Measurements from ENCODE around the gene SGMS1. TPM values are rescaled to one million over a fixed set of nuclear protein-coding genes. Genes with fewer than 3 reads are reported as not detected.

The SGMS1 gene
- total RNA-seq, 3 donors from 2014 or later: 10.6 to 16.5 (median 14.1) TPM

DNA sequence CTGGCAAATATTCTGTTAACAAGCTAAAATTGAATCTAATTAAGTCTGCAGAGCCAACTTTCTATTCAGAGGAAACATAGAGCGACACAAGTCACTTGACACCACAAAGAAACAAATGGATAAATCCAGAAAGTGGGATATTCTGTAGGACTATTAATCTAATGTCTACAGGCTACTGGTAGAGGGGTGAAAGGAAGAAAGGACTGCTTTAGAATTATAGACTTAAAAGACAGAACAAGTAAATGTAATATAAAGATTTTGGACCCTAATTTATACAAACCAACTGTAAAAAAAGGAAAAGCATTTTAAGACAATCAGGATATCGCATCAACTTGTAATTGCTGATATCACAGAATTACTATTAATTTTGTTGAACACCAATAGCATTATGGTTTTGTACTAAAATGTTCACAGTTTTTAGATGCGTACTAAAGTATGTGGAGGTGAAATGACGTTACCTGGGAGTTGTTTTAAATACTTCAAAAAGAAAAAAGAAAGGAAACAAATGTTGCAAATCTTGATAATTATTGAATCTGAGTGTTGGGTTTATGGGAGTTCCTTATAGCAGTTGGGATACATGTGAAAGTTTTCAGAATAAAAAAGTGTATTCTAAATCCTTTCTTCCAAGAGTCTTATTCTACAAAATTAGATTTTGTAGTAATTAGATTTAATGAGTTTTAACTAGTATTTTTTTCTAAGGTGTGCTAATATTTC is 298.9 kb downstream of the SGMS1 start:
- Mint-ChIP-seq H3K27me3 (ENCODE audit: low read depth) (no peaks in the 10 kb centered on the region), H3K9me3 (no peaks in the 10 kb centered on the region), H3K4me3 (no peak overlapping the region), H3K36me3 (ENCODE audit: insufficient read depth) (peaks cover 45% of the 10 kb centered on the region), H3K4me1 (ENCODE audit: low read depth) (peaks cover 19% of the 10 kb centered on the region)
- no peak for ATAC-seq
- no peak for DNase-seq

GRCh38 chr10:50324046-50324445 is 299.7 kb downstream of the SGMS1 start:
- Mint-ChIP-seq H3K4me1 (ENCODE audit: low read depth) (peaks cover 19% of the 10 kb centered on the region), H3K9me3 (no peaks in the 10 kb centered on the region), H3K4me3 (no peak overlapping the region), H3K27me3 (ENCODE audit: low read depth) (no peaks in the 10 kb centered on the region), H3K36me3 (ENCODE audit: insufficient read depth) (peaks cover 45% of the 10 kb centered on the region)
- no peak for DNase-seq
- ATAC-seq: no peak

DNA sequence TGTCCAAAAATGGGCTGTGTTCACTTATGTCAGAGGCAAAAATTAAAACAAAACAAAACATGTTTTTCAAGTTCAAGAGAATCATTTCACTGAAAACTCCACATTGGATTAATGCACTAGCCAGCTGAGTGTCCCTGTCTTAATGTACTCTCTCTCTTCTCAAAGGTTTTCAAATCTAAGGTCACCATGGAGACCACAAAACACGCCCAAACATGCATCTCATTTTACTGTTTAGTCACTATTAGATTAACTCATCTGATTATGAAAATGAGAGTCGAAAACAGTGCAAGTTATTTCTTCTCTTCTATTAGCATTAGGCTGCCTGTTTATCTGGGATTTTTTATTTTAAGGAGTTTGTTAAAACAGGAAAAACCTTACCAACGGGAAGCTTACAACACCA is 301.7 kb downstream of the SGMS1 start:
- Mint-ChIP-seq H3K9me3 (no peaks in the 10 kb centered on the region), H3K4me3 (no peak overlapping the region), H3K4me1 (ENCODE audit: low read depth) (peaks cover 21% of the 10 kb centered on the region), H3K27me3 (ENCODE audit: low read depth) (no peaks in the 10 kb centered on the region), H3K36me3 (ENCODE audit: insufficient read depth) (peaks cover 43% of the 10 kb centered on the region)
- ATAC-seq (no peak), DNase-seq (no peak)

DNA sequence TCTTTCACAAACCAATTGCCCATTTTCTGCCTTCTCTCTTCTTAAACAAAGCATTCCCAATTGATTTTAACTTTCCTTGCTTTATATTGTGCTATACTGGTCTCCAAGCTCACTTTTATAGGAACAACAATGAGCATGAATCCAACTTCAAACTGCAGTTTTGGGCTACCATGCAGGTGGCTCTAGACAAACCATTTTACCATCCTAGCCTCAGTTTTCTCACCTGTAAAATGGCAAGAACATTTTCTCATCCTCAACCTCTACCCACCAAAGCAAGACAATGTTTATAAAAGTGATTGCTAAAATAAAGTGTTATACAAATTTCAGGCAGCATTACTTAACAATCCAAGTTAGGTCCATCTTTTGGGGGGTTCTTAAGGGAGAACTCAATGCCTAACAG is 305.6 kb downstream of the SGMS1 start:
- peaks cover 36% of the 10 kb centered on the region for H3K36me3 Mint-ChIP-seq (ENCODE audit: insufficient read depth)
- no peaks in the 10 kb centered on the region for H3K27me3 Mint-ChIP-seq (ENCODE audit: low read depth)
- H3K4me3 Mint-ChIP-seq: no peak overlapping the region
- H3K4me1 Mint-ChIP-seq (ENCODE audit: low read depth): peaks cover 16% of the 10 kb centered on the region
- no peak for ATAC-seq
- peaks cover under 1% of the 10 kb centered on the region for H3K9me3 Mint-ChIP-seq
- no peak for DNase-seq

GRCh38 chr10:50316695-50317648 is 306.8 kb downstream of the SGMS1 start:
- no peak overlapping the region for H3K4me3 Mint-ChIP-seq
- H3K27me3 Mint-ChIP-seq (ENCODE audit: low read depth): no peaks in the 10 kb centered on the region
- ATAC-seq (no peak), DNase-seq (no peak)
- peaks cover 19% of the 10 kb centered on the region for H3K4me1 Mint-ChIP-seq (ENCODE audit: low read depth)
- H3K9me3 Mint-ChIP-seq: peaks cover 5% of the 10 kb centered on the region
- H3K36me3 Mint-ChIP-seq (ENCODE audit: insufficient read depth): peaks cover 41% of the 10 kb centered on the region

DNA sequence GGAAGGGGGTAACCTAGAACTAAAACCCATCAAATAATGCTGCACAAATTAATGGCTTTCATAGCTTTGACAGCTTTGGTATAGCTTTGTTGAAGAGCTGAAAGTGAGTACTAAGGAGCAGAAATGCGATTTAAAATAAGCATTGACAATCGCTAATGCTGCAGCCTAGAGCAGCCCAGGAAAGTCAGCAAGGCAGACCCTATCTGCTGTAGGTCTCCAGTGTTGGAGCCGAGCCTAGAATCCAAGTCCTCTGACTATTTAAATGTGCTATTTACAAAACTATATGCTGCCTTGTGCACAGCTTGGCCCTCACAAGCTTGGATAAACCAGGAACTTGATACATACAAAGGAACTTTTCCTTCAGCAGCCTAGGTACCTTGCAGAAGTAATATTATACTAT is 307.6 kb downstream of the SGMS1 start:
- H3K4me1 Mint-ChIP-seq (ENCODE audit: low read depth): peaks cover 18% of the 10 kb centered on the region
- ATAC-seq: no peak
- H3K27me3 Mint-ChIP-seq (ENCODE audit: low read depth): no peaks in the 10 kb centered on the region
- H3K4me3 Mint-ChIP-seq: no peak overlapping the region
- no peak for DNase-seq
- H3K9me3 Mint-ChIP-seq: peaks cover 5% of the 10 kb centered on the region
- H3K36me3 Mint-ChIP-seq (ENCODE audit: insufficient read depth): peaks cover 36% of the 10 kb centered on the region

GRCh38 chr10:50315424-50315823 is 308.3 kb downstream of the SGMS1 start:
- Mint-ChIP-seq H3K36me3 (ENCODE audit: insufficient read depth) (peaks cover 41% of the 10 kb centered on the region), H3K9me3 (peaks cover 5% of the 10 kb centered on the region), H3K4me1 (ENCODE audit: low read depth) (peaks cover 18% of the 10 kb centered on the region), H3K4me3 (no peak overlapping the region), H3K27me3 (ENCODE audit: low read depth) (no peaks in the 10 kb centered on the region)
- ATAC-seq (no peak), DNase-seq (no peak)

DNA sequence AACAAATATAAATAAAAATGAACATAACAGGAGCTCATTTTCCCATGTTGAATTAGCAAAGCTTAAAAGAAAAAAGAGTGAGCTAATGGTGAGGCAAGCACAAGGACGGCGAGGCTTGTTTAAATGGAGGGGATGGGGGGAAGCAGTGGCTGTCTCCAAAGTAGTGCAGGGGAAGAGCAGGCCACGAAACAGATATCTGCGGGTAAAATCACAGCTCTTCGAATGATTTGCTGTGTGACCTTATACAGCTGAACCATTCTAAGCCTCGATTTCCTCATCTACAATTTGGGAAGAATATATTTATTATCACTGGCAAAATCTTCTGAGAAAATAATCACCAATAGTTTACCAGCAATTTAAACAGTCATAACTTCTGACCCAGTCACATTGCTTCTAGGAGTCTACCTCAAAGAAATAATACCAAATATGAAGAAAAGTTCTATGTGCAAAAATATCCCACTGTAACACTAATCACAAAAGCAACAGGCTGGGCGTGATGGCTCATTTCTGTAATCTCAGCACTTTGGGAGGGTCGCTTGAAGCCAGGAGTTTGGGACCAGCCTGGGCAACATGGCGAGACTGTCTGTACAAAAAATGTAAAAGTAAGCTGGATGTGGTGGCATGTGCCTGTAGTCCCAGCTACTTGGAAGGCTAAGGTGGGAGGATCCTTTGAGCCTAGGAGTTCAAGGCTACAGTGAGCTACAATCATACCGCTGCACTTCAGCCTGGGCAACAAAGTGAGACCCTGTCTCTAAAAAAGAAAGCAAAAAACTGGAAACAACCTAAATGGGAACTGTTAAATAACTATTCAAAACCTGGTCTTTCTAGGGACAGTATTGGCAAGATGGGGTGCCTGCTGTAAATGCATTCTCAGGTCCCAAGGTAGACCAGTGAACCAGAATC is 309.3 kb downstream of the SGMS1 start:
- Mint-ChIP-seq H3K4me3 (no peak overlapping the region), H3K36me3 (ENCODE audit: insufficient read depth) (peaks cover 45% of the 10 kb centered on the region), H3K4me1 (ENCODE audit: low read depth) (peaks cover 18% of the 10 kb centered on the region), H3K27me3 (ENCODE audit: low read depth) (no peaks in the 10 kb centered on the region), H3K9me3 (peaks cover 5% of the 10 kb centered on the region)
- DNase-seq: no peak
- ATAC-seq: no peak

DNA sequence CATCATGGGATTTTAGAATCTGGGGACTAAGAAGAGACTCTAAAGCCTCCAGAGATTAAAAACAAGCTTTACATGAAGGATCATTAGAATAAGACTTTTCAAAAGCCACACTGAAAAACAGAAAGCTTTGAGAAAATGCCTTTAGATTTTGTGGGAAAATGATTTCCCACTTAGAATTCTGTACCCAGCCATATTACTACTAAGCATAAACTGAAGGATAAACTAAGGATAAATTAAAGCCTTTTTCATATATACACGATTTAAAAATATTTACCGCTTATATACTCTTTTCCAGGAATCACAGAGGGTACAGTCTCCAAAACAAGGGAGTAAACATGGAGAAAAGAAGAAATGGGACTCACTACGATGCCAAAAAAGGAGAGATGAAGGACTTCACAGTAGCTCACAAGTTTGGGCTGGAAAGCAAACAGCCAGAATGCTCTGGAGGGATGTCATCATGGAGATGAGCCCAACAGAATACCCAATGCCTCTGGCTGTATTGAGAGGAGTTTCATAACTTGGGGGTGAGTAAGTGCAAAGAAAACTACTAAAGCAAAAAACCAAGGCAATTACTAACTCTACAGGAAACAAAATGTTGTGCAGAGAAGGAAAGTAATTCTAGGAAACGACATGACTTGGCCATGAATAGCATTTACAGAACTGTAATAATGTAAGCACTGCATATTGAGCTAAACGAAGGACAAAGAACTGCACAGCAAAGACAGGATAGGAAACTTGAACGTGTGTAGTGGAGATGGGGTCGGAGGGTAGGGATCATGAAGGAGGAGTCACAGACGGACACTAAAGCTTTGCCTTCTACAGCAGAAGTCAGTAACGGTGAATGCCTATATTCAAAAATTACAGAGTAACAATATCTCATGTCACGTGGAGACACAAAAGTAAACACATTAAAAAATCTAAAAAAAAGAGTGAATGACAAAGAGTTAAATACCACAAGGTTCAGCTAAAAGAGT is 311.0 kb downstream of the SGMS1 start:
- ATAC-seq (peak in 1 of 2 donors; percentile 38), DNase-seq (no peak)
- Mint-ChIP-seq H3K4me1 (ENCODE audit: low read depth) (peaks cover 18% of the 10 kb centered on the region), H3K27me3 (ENCODE audit: low read depth) (no peaks in the 10 kb centered on the region), H3K9me3 (peaks cover 5% of the 10 kb centered on the region), H3K4me3 (no peak overlapping the region), H3K36me3 (ENCODE audit: insufficient read depth) (peaks cover 45% of the 10 kb centered on the region)

DNA sequence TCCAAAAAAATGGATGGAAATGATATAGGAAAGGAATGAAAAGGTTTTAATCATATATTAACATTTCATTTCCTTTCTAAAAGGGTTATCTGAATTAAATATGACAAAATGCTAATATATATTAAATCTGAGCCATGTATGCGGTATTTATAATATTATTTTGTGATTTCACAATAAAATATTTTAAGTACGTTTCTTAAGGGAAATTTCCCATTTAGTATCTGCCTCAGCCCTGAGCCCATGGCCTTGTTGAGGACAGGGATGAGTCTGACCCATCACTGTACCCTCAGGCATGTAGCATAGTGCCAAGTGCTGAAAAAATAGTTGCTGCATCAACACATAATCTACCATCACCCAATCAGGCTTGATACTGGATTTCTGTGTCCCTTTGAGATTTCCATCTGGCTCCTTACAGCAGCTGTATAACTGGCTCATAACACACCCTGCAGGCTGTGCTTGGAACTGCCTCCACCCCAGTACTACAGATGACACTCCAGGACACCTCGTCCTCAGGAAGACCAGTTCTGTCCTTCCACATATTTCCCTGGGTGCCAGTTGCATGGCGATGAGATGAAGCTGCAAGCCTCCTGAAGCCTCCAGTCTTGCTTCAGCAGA is 313.1 kb downstream of the SGMS1 start:
- ATAC-seq: peak; percentile 38 to 70
- no peak for DNase-seq
- peaks cover 5% of the 10 kb centered on the region for H3K9me3 Mint-ChIP-seq
- no peak overlapping the region for H3K4me3 Mint-ChIP-seq
- H3K4me1 Mint-ChIP-seq (ENCODE audit: low read depth): peaks cover 9% of the 10 kb centered on the region
- peaks cover 46% of the 10 kb centered on the region for H3K36me3 Mint-ChIP-seq (ENCODE audit: insufficient read depth)
- H3K27me3 Mint-ChIP-seq (ENCODE audit: low read depth): no peaks in the 10 kb centered on the region

DNA sequence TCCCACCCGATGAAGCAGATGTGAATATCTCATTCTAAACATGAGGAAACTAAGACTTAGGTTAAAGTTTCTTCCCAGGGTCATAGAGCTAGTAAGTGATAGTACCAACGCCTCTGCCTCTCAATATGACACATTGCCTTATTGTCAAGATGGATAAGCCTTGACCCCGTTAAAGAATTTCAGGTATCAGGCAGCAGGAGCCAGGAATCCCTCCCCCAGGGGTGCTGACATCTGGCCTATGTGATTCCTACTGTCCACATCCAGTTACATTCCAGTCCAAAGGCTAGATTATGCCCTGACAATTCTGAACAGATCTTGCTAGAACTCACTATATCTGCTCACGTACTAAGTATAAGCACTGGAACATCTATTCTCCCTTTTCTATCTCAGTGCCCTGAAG is 314.4 kb downstream of the SGMS1 start:
- Mint-ChIP-seq H3K9me3 (peaks cover 5% of the 10 kb centered on the region), H3K4me3 (no peak overlapping the region), H3K27me3 (ENCODE audit: low read depth) (no peaks in the 10 kb centered on the region), H3K4me1 (ENCODE audit: low read depth) (peaks cover 6% of the 10 kb centered on the region), H3K36me3 (ENCODE audit: insufficient read depth) (peaks cover 43% of the 10 kb centered on the region)
- DNase-seq (no peak), ATAC-seq (no peak)

DNA sequence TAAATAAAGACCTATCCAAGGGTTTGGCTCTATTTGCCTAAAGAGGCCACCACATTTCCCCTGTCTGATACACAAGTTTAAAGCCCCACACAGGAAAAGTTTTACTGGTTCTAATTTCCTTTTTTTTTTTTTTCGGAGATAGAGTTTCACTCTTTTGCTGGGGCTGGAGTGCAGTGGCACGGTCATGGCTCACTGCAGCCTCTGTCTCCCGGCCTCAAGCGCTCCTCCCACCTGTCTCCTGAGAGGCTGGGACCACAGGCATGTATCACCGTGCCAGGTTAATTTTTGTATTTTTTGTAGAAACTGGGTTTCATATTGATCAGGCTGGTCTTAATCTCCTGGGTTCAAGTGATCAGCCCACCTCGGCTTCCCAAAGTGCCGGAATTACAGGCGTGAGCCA is 319.1 kb downstream of the SGMS1 start:
- Mint-ChIP-seq H3K4me1 (ENCODE audit: low read depth) (peaks cover 2% of the 10 kb centered on the region), H3K27me3 (ENCODE audit: low read depth) (no peaks in the 10 kb centered on the region), H3K36me3 (ENCODE audit: insufficient read depth) (peaks cover 16% of the 10 kb centered on the region), H3K4me3 (no peak overlapping the region), H3K9me3 (no peaks in the 10 kb centered on the region)
- ATAC-seq (no peak), DNase-seq (no peak)

Data from activated T-cell treated with anti-CD3 and anti-CD28 coated beads, Interleukin-2, amount 50 U/mL, for 4 hours (primary cell).